NT2/D1 (cell line): Measurements from ENCODE around the gene ZNF536.

ENCODE experiments used
- YY1 ChIP-seq: IDR thresholded peaks from 2 replicates; pipeline ENCODE4 v1.6.1; 2011; ENCODE audit not compliant: insufficient read length, insufficient read depth
- ZNF274 ChIP-seq: IDR thresholded peaks from 2 replicates; pipeline ENCODE4 v1.6.1; 2011; ENCODE audit warnings: mild to moderate bottlenecking, low read depth, low read length

DNA sequence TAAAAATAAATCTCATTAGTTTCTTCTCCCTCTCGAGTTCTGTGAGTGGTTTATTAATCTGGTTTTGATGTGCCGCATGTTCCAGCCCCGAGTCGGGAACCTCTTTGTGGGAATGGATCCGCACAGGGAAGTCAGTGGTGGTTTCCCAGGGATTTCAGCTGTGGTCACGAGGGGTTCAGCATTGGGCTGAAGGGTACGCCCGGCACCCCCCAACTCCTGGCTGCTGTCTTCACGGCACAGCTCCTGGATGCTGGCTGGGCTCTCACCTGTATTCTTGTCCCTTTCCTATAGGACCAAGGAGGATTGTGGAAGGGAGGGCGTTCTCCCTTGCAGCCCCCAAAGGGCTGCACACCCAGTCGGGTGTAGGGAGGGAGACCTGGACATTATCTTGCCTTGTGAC, 167.8 kb downstream of the ZNF536 start:
- TF ChIP-seq ZNF274, result no peak
- no peak for TF ChIP-seq YY1
